HepG2 (cell line): Measurements from ENCODE around the gene GADD45A. TPM values are rescaled to one million over a fixed set of nuclear protein-coding genes. Genes with fewer than 3 reads are reported as not detected.

ENCODE experiments used
- ATF7 ChIP-seq, 2 experiments: fragments of 450-650 bp in 1 of 2; sonication (generic) in 1 of 2; formaldehyde crosslinking in 1 of 2; IDR thresholded peaks; 2 replicates each; pipeline versions ENCODE4 v1.4.0 to v1.6.1; 2016 to 2020; ENCODE audit warnings: antibody characterized with exemption in 1 of 2, mild to moderate bottlenecking in 1 of 2, missing genetic modification reagents in 1 of 2
- ERF ChIP-seq: IDR thresholded peaks from 2 replicates; pipeline ENCODE4 v1.6.1; 2018; ENCODE audit warnings: missing biosample characterization, missing genetic modification reagents
- HHEX ChIP-seq: IDR thresholded peaks from 2 replicates; pipeline ENCODE4 v1.6.1; 2016; ENCODE audit warnings: control low read depth
- MAFG ChIP-seq: sonication (generic); formaldehyde crosslinking; IDR thresholded peaks from 2 replicates; pipeline ENCODE4 v1.5.1; 2020; ENCODE audit warnings: mild to moderate bottlenecking, missing genetic modification reagents
- SCMH1 ChIP-seq: sonication (generic); formaldehyde crosslinking; IDR thresholded peaks from 2 replicates; pipeline ENCODE4 v1.9.0; 2021; ENCODE audit warnings: missing genetic modification reagents, mild to moderate bottlenecking, borderline replicate concordance
- SNAPC2 ChIP-seq: sonication (generic); formaldehyde crosslinking; IDR thresholded peaks from 2 replicates; pipeline ENCODE4 v1.8.1; 2022; ENCODE audit warnings: mild to moderate bottlenecking, missing genetic modification reagents
- TCF7L2 ChIP-seq: IDR thresholded peaks from 2 replicates; pipeline ENCODE4 v1.6.1; 2011; ENCODE audit warnings: mild to moderate bottlenecking, low read depth, low read length, moderate library complexity
- ZNF205 ChIP-seq: IDR thresholded peaks from 2 replicates; pipeline ENCODE4 v1.6.1; 2018; ENCODE audit warnings: missing biosample characterization, missing genetic modification reagents
- ZNF326 ChIP-seq: sonication (generic); formaldehyde crosslinking; IDR thresholded peaks from 2 replicates; pipeline ENCODE4 v1.4.0; 2020; ENCODE audit warnings: missing genetic modification reagents, borderline replicate concordance
- ZNF724P ChIP-seq: sonication (generic); formaldehyde crosslinking; IDR thresholded peaks from 2 replicates; pipeline ENCODE4 v1.8.0; 2022; ENCODE audit warnings: missing genetic modification reagents, borderline replicate concordance
- ZNF772 ChIP-seq: sonication (generic); formaldehyde crosslinking; IDR thresholded peaks from 2 replicates; pipeline ENCODE4 v1.5.0; 2020; ENCODE audit warnings: mild to moderate bottlenecking, missing genetic modification reagents
- polyA plus RNA-seq, 8 experiments: library from polyadenylated mRNA; depleted of rRNA in 3 of 8; stranded (reverse) in 7 of 8; unstranded in 1 of 8; fragments of >200 nt; fragmentation: Illumina TruSeq in 4 of 8; extraction: Trizol in 4 of 8; gene quantifications; 2 replicates each; pipeline versions ENCODE4 v1.2.1 to v1.2.3, GENCODE V29; 2011 to 2016; ENCODE audit warnings: low read depth in 4 of 8, missing spikeins in 1 of 8, mixed read lengths in 1 of 8; ENCODE audit not compliant: insufficient read depth in 1 of 8
- total RNA-seq, 5 experiments: library from RNA; depleted of rRNA; stranded (reverse); fragments of >200 nt; fragmentation: Illumina TruSeq; extraction: Trizol; gene quantifications; 2 replicates each; pipeline ENCODE4 v1.2.3, GENCODE V29; 2016; ENCODE audit warnings: low read depth in 1 of 5
- TF ChIP-seq, protein P1 (sequence below): sonication (generic); formaldehyde crosslinking; conservative IDR thresholded peaks from 2 replicates; pipeline ENCODE4 v1.4.0; 2020; ENCODE audit warnings: missing genetic modification reagents
- TF ChIP-seq, protein P2 (sequence below): sonication (generic); formaldehyde crosslinking; IDR thresholded peaks from 2 replicates; pipeline ENCODE4 v1.8.0; 2022; ENCODE audit warnings: mild to moderate bottlenecking, missing genetic modification reagents, moderate library complexity
- TF ChIP-seq, protein P3 (sequence below): sonication (generic); formaldehyde crosslinking; IDR thresholded peaks from 2 replicates; pipeline ENCODE4 v1.8.0; 2023; ENCODE audit warnings: mild to moderate bottlenecking, missing genetic modification reagents
- TF ChIP-seq, protein P4 (sequence below): sonication (generic); formaldehyde crosslinking; conservative IDR thresholded peaks from 2 replicates; pipeline ENCODE4 v1.8.1; 2023; ENCODE audit warnings: missing genetic modification reagents
- TF ChIP-seq, protein P5 (sequence below): IDR thresholded peaks from 2 replicates; pipeline ENCODE4 v1.6.1; 2016; ENCODE audit warnings: missing biosample characterization, missing genetic modification reagents, low read depth
- TF ChIP-seq, protein P6 (sequence below): sonication (generic); formaldehyde crosslinking; IDR thresholded peaks from 2 replicates; pipeline ENCODE4 v1.4.0; 2020; ENCODE audit warnings: missing genetic modification reagents

The GADD45A gene
- total and polyA plus RNA-seq, 2 of the 13 experiments (the other 11 are each of a cell fraction or from before 2014, with no cell fraction given) = 33.2 to 46.2 TPM

DNA sequence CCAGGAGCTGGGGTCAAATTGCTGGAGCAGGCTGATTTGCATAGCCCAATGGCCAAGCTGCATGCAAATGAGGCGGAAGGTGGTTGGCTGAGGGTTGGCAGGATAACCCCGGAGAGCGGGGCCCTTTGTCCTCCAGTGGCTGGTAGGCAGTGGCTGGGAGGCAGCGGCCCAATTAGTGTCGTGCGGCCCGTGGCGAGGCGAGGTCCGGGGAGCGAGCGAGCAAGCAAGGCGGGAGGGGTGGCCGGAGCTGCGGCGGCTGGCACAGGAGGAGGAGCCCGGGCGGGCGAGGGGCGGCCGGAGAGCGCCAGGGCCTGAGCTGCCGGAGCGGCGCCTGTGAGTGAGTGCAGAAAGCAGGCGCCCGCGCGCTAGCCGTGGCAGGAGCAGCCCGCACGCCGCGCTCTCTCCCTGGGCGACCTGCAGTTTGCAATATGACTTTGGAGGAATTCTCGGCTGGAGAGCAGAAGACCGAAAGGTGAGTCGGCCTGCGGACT is at the start of gene GADD45A (continued):
- TF ChIP-seq, protein P1, sequence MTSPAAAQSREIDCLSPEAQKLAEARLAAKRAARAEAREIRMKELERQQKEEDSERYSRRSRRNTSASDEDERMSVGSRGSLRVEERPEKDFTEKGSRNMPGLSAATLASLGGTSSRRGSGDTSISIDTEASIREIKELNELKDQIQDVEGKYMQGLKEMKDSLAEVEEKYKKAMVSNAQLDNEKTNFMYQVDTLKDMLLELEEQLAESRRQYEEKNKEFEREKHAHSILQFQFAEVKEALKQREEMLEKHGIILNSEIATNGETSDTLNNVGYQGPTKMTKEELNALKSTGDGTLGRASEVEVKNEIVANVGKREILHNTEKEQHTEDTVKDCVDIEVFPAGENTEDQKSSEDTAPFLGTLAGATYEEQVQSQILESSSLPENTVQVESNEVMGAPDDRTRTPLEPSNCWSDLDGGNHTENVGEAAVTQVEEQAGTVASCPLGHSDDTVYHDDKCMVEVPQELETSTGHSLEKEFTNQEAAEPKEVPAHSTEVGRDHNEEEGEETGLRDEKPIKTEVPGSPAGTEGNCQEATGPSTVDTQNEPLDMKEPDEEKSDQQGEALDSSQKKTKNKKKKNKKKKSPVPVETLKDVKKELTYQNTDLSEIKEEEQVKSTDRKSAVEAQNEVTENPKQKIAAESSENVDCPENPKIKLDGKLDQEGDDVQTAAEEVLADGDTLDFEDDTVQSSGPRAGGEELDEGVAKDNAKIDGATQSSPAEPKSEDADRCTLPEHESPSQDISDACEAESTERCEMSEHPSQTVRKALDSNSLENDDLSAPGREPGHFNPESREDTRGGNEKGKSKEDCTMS (CRISPR knock-in tag) = no peak
- TF ChIP-seq ZNF326 (CRISPR knock-in tag) (no peak), TCF7L2 (no peak), SNAPC2 (peak; percentile 94), ERF (peak; percentile 93), ZNF724P (CRISPR knock-in tag) (peak; percentile 38; the same call in 1 of the 2 replicates), SCMH1 (no peak), MAFG (CRISPR knock-in tag) (no peak), ZNF772 (peak; percentile 49; the same call in 1 of the 2 replicates), HHEX (CRISPR knock-in tag) (no peak), ATF7 (IDR thresholded peaks at IDR 0.05) (no peak), ATF7 (CRISPR knock-in tag; IDR thresholded peaks at IDR 0.05) (no peak), ZNF205 (CRISPR knock-in tag) (peak; percentile 90)
- TF ChIP-seq, protein P2, sequence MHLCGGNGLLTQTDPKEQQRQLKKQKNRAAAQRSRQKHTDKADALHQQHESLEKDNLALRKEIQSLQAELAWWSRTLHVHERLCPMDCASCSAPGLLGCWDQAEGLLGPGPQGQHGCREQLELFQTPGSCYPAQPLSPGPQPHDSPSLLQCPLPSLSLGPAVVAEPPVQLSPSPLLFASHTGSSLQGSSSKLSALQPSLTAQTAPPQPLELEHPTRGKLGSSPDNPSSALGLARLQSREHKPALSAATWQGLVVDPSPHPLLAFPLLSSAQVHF (CRISPR knock-in tag) = 0 out of 2 replicates have a peak, but pooled peaks have one; percentile 48
- TF ChIP-seq, protein P3, sequence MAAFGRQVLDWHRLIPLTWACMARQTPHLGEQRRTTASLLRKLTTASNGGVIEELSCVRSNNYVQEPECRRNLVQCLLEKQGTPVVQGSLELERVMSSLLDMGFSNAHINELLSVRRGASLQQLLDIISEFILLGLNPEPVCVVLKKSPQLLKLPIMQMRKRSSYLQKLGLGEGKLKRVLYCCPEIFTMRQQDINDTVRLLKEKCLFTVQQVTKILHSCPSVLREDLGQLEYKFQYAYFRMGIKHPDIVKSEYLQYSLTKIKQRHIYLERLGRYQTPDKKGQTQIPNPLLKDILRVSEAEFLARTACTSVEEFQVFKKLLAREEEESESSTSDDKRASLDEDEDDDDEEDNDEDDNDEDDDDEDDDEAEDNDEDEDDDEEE (CRISPR knock-in tag) = peak; percentile 70
- TF ChIP-seq, protein P4, sequence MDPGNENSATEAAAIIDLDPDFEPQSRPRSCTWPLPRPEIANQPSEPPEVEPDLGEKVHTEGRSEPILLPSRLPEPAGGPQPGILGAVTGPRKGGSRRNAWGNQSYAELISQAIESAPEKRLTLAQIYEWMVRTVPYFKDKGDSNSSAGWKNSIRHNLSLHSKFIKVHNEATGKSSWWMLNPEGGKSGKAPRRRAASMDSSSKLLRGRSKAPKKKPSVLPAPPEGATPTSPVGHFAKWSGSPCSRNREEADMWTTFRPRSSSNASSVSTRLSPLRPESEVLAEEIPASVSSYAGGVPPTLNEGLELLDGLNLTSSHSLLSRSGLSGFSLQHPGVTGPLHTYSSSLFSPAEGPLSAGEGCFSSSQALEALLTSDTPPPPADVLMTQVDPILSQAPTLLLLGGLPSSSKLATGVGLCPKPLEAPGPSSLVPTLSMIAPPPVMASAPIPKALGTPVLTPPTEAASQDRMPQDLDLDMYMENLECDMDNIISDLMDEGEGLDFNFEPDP (CRISPR knock-in tag) = no peak
- TF ChIP-seq, protein P5, sequence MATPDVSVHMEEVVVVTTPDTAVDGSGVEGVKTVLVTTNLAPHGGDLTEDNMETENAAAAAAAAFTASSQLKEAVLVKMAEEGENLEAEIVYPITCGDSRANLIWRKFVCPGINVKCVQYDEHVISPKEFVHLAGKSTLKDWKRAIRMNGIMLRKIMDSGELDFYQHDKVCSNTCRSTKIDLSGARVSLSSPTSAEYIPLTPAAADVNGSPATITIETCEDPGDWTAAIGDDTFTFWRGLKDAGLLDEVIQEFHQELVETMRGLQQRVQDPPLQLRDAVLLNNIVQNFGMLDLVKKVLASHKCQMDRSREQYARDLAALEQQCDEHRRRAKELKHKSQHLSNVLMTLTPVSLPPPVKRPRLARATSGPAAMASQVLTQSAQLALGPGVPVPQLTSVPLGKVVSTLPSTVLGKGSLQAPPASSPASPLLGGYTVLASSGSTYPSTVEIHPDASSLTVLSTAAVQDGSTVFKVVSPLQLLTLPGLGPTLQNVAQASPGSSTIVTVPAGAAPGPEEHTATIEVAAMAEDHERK = no peak
- TF ChIP-seq, protein P6, sequence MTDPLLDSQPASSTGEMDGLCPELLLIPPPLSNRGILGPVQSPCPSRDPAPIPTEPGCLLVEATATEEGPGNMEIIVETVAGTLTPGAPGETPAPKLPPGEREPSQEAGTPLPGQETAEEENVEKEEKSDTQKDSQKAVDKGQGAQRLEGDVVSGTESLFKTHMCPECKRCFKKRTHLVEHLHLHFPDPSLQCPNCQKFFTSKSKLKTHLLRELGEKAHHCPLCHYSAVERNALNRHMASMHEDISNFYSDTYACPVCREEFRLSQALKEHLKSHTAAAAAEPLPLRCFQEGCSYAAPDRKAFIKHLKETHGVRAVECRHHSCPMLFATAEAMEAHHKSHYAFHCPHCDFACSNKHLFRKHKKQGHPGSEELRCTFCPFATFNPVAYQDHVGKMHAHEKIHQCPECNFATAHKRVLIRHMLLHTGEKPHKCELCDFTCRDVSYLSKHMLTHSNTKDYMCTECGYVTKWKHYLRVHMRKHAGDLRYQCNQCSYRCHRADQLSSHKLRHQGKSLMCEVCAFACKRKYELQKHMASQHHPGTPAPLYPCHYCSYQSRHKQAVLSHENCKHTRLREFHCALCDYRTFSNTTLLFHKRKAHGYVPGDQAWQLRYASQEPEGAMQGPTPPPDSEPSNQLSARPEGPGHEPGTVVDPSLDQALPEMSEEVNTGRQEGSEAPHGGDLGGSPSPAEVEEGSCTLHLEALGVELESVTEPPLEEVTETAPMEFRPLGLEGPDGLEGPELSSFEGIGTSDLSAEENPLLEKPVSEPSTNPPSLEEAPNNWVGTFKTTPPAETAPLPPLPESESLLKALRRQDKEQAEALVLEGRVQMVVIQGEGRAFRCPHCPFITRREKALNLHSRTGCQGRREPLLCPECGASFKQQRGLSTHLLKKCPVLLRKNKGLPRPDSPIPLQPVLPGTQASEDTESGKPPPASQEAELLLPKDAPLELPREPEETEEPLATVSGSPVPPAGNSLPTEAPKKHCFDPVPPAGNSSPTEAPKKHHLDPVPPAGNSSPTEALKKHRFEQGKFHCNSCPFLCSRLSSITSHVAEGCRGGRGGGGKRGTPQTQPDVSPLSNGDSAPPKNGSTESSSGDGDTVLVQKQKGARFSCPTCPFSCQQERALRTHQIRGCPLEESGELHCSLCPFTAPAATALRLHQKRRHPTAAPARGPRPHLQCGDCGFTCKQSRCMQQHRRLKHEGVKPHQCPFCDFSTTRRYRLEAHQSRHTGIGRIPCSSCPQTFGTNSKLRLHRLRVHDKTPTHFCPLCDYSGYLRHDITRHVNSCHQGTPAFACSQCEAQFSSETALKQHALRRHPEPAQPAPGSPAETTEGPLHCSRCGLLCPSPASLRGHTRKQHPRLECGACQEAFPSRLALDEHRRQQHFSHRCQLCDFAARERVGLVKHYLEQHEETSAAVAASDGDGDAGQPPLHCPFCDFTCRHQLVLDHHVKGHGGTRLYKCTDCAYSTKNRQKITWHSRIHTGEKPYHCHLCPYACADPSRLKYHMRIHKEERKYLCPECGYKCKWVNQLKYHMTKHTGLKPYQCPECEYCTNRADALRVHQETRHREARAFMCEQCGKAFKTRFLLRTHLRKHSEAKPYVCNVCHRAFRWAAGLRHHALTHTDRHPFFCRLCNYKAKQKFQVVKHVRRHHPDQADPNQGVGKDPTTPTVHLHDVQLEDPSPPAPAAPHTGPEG (CRISPR knock-in tag) = peak; percentile 92
